Nephron progenitor cell (in vitro differentiated cells): Measurements from ENCODE around the gene ST6GALNAC3.
"Not testable (repeated sequence)": the region's sequence is repeated elsewhere in the genome, so short reads cannot be mapped to it uniquely, and the experiment has no call there.

Experiments
- DNase-seq: peaks from one replicate; pipeline ENCODE4 v3.0.0; 2021
- H3K27ac Mint-ChIP-seq: 2 replicates; pipeline ENCODE4 v1.8.0; 2021; ENCODE audit warnings: mild to moderate bottlenecking, moderate library complexity, mixed read lengths
- H3K27me3 Mint-ChIP-seq: 2 replicates; pipeline ENCODE4 v1.8.0; 2021; ENCODE audit warnings: mild to moderate bottlenecking, low read depth, mixed read lengths; ENCODE audit not compliant: poor library complexity
- H3K36me3 Mint-ChIP-seq: 2 replicates; pipeline ENCODE4 v1.8.0; 2021; ENCODE audit warnings: low read depth, mixed read lengths
- H3K4me1 Mint-ChIP-seq: 2 replicates; pipeline ENCODE4 v1.8.0; 2021; ENCODE audit warnings: mixed read lengths
- H3K4me3 Mint-ChIP-seq: 2 replicates; pipeline ENCODE4 v1.8.0; 2021; ENCODE audit warnings: mild to moderate bottlenecking, moderate library complexity, mixed read lengths
- H3K9me3 Mint-ChIP-seq: 2 replicates; pipeline ENCODE4 v1.8.0; 2021; ENCODE audit warnings: mild to moderate bottlenecking, moderate library complexity, mixed read lengths
- CTCF ChIP-seq: fragments of 200-600 bp; sonication (generic); IDR thresholded peaks from 2 replicates; pipeline ENCODE4 v1.5.0; 2021; ENCODE audit warnings: antibody characterized with exemption

Gene ST6GALNAC3

GRCh38 chr1:76330991-76331603 is 256.6 kb downstream of the ST6GALNAC3 start:
- no peaks in the 10 kb centered on the region for H3K27me3 Mint-ChIP-seq
- DNase-seq, result peak; percentile 37
- peaks cover 2% of the 10 kb centered on the region for H3K4me1 Mint-ChIP-seq
- no peaks in the 10 kb centered on the region for H3K9me3 Mint-ChIP-seq
- peak; percentile 98 for TF ChIP-seq CTCF
- H3K4me3 Mint-ChIP-seq, result no peak overlapping the region
- H3K27ac Mint-ChIP-seq, result no peak overlapping the region
- H3K36me3 Mint-ChIP-seq, result no peaks in the 10 kb centered on the region

DNA sequence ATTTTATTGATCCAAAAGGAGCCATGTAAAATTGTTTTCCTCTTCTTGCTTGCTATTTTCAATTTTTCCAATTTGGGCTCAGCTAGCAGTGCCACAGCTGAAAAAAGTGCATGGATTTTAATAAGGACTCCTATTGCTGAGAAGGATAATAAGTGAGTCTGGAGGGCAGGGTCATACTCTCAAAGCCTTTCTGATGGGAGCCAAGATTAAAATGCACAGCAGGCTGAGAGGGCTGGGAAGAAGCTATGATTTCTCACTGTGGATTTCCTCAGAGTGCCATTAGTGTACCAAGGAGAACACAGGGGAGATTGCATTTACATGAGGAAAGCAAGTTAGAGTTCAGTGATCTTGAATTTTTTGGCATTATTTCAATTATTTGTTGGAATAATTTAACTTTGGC is 261.3 kb downstream of the ST6GALNAC3 start:
- Mint-ChIP-seq H3K27me3 (peaks cover 3% of the 10 kb centered on the region), H3K4me1 (peaks cover 7% of the 10 kb centered on the region), H3K27ac (peak overlapping the region; percentile 16), H3K9me3 (no peaks in the 10 kb centered on the region), H3K36me3 (no peaks in the 10 kb centered on the region), H3K4me3 (no peak overlapping the region)
- TF ChIP-seq CTCF, result no peak
- DNase-seq, result no peak

DNA sequence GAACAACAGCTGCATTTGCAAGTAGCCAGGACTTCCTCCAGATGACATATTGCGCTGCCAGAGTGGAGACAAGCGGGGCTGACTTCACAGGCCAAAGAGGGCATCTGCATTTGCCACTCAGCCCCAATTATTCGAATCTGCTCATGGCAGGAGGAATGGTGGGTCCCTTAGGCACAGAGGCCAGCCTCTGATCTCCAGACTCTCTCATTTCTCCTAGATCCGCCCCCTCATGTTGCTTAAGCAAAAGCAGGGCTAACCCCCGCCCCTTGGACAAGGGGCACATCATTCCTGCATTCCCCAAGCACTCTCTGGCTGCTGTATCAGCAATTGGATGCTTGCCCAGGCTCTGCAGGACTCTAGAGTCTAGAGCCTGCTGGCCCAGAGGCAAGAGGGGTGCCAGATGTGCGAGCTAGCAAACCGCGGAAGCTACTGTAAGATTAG is 262.4 kb downstream of the ST6GALNAC3 start:
- no peak for TF ChIP-seq CTCF
- no peaks in the 10 kb centered on the region for H3K9me3 Mint-ChIP-seq
- peaks cover 7% of the 10 kb centered on the region for H3K4me1 Mint-ChIP-seq
- H3K4me3 Mint-ChIP-seq, result no peak overlapping the region
- H3K36me3 Mint-ChIP-seq, result peaks cover 3% of the 10 kb centered on the region
- H3K27ac Mint-ChIP-seq, result no peak overlapping the region
- DNase-seq, result no peak
- H3K27me3 Mint-ChIP-seq, result peaks cover 3% of the 10 kb centered on the region

GRCh38 chr1:76337542-76338219 is 263.1 kb downstream of the ST6GALNAC3 start:
- H3K36me3 Mint-ChIP-seq, result peaks cover 10% of the 10 kb centered on the region
- no peak for DNase-seq
- H3K9me3 Mint-ChIP-seq, result peaks cover 3% of the 10 kb centered on the region
- H3K27me3 Mint-ChIP-seq, result peaks cover 3% of the 10 kb centered on the region
- H3K4me3 Mint-ChIP-seq, result no peak overlapping the region
- TF ChIP-seq CTCF, result no peak
- no peak overlapping the region for H3K27ac Mint-ChIP-seq
- peaks cover 7% of the 10 kb centered on the region for H3K4me1 Mint-ChIP-seq

DNA sequence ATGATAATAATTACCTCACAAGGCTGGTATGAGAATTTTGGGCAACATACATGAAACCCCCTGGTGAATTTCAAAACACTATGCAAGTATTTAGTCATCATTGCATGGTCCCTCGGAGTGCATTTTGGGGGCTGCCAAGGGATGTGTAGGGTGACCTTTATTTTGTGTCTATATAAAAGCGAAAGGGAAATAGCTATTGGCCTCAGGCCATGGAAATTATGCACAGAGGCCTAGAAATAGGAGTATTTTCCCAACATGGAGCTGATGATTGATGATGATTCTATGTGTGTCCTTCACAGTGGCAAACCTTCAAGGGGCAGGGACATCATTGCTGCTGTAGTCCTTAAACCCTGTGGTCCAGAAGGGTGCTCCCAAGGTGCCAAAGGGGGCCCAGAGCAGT is 265.5 kb downstream of the ST6GALNAC3 start:
- Mint-ChIP-seq H3K4me3 (no peak overlapping the region), H3K27ac (no peak overlapping the region), H3K9me3 (peaks cover 3% of the 10 kb centered on the region), H3K36me3 (peaks cover 14% of the 10 kb centered on the region), H3K27me3 (peaks cover 3% of the 10 kb centered on the region), H3K4me1 (peaks cover 7% of the 10 kb centered on the region)
- TF ChIP-seq CTCF, result no peak
- DNase-seq, result no peak

DNA sequence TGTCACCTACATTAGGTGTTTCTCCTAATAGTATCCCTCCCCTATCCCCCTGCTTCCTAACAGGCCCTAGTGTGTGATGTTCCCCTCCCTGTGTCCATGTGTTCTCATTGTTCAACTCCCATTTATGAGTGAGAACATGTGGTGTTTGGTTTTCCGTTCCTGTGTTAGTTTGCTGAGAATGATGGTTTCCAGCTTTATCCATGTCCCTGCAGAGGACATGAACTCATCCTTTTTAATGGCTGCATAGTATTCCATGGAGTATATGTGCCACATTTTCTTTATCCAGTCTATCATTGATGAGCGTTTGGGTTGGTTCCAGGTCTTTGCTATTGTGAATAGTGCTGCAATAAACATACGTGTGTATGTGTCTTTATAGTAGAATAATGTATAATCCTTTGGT is 267.3 kb downstream of the ST6GALNAC3 start:
- not testable (repeated sequence) for H3K27me3 Mint-ChIP-seq, H3K4me1 Mint-ChIP-seq, DNase-seq, H3K4me3 Mint-ChIP-seq, H3K27ac Mint-ChIP-seq, H3K9me3 Mint-ChIP-seq
- H3K36me3 Mint-ChIP-seq, result peaks cover 14% of the 10 kb centered on the region
